Activated CD8-positive, alpha-beta memory T cell treated with anti-CD3 and anti-CD28 coated beads, Interleukin-2, amount 50 U/mL, for 24 hours (primary cell): ENCODE measurements around the gene SRD5A3.
A peak's percentile ranks its signal among the peaks of the same experiment; 100 is the strongest.

ENCODE experiments used
- DNase-seq: peaks from one replicate; pipeline ENCODE4 v3.0.0-alpha.2; 2020; ENCODE audit errors: extremely low read depth

The SRD5A3 gene

GRCh38 chr4:55345980-55346850 is at the start of gene SRD5A3:
TSS of gene SRD5A3 (plus strand) at chr4:55346242. CDS start at chr4:55346337, 95 bp downstream.
- DNase-seq: peak; percentile 44

- no peak for DNase-seq
These were observed 48.7 kb upstream of the SRD5A3 start for GRCh38 chr4:55297346-55297745.

- no peak for DNase-seq
These were observed 42.3 kb upstream of the SRD5A3 start for GRCh38 chr4:55303760-55304165.

GRCh38 chr4:55304303-55304702 is 41.7 kb upstream of the SRD5A3 start:
- DNase-seq: no peak

- DNase-seq: no peak
These were observed 38.0 kb upstream of the SRD5A3 start for GRCh38 chr4:55308071-55308470.

GRCh38 chr4:55311792-55312488 is 34.1 kb upstream of the SRD5A3 start:
- DNase-seq: no peak

- DNase-seq: no peak
These were observed 33.4 kb upstream of the SRD5A3 start for GRCh38 chr4:55312489-55313101.

- no peak for DNase-seq
These were observed 31.8 kb upstream of the SRD5A3 start for GRCh38 chr4:55314141-55314820.

GRCh38 chr4:55318175-55319129 is 27.6 kb upstream of the SRD5A3 start:
- no peak for DNase-seq

GRCh38 chr4:55321707-55322264 is 24.3 kb upstream of the SRD5A3 start:
- peak; percentile 27 for DNase-seq

- no peak for DNase-seq
These were observed 22.7 kb upstream of the SRD5A3 start for GRCh38 chr4:55323375-55323774.

GRCh38 chr4:55326629-55327028 is 19.4 kb upstream of the SRD5A3 start:
- no peak for DNase-seq

- no peak for DNase-seq
These were observed 17.0 kb upstream of the SRD5A3 start for GRCh38 chr4:55329012-55329411.

GRCh38 chr4:55330241-55330640 is 15.8 kb upstream of the SRD5A3 start:
- no peak for DNase-seq

- no peak for DNase-seq
These were observed 9.7 kb upstream of the SRD5A3 start for GRCh38 chr4:55336138-55337034.

GRCh38 chr4:55337944-55338343 is 8.1 kb upstream of the SRD5A3 start:
- DNase-seq: no peak

GRCh38 chr4:55338486-55338885 is 7.6 kb upstream of the SRD5A3 start:
- no peak for DNase-seq

- DNase-seq: no peak
These were observed 5.8 kb upstream of the SRD5A3 start for GRCh38 chr4:55340266-55340665.

GRCh38 chr4:55343887-55344286 is 2.2 kb upstream of the SRD5A3 start:
- DNase-seq: no peak

GRCh38 chr4:55345054-55345453 is 988 bp upstream of the SRD5A3 start:
- no peak for DNase-seq
